Mesenteric fat pad (tissue), 1 donor: Measurements from ENCODE around the gene RABGAP1L. TPM values are rescaled to one million over a fixed set of nuclear protein-coding genes. Genes with fewer than 3 reads are reported as not detected.

Source experiments
- DNase-seq: peaks from one replicate; pipeline ENCODE4 v3.0.0-alpha.2; 2020; ENCODE audit warnings: low spot score
- total RNA-seq: library from RNA; stranded (reverse); fragmentation: NEBNext Ultra II Directional; extraction: Animal tissue kit (Norgen Biotek cat#: 25700); gene quantifications from one replicate; pipeline ENCODE4 v1.2.1, GENCODE V29; 2021
- donor health status: DM: yes; HTN: yes; CAD: no.

Gene RABGAP1L
- total RNA-seq, 1 donor from 2014 or later: 38.0 TPM

- no peak for DNase-seq
These were observed 752.9 kb downstream of the RABGAP1L start for GRCh38 chr1:174912264-174912663.

DNA sequence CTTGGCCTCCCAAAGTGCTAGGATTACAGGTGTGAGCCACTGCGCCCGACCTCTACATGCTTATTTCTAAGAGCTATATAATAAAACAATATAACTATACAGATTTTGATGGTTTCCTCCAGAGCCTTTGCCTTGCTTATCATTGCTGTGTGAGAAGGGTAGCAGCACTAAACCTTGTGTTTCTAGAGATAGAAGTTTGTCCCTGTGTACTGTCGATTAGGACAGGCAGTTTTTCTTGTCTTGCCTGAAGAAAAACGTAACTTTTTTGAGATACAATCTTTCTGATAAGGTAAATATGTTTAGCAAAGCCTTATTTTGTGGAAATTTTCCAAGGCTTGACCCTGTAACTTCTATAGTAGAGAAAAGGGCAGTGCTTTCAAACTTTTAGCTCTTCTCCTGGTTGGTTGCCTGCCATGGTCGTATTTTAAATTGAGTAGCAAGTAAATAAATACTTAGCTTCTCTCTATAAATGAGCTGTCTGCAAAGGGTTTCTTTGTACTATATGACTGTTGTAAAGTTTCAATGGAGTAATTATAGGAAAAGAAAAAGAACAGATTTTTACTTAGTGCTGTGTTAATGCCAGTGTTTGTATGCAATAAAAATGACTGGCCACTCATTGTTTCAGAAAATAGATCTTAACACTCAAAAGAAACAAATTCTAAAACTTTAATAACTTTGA lies 754.0 kb downstream of the RABGAP1L start:
- DNase-seq: no peak

DNA sequence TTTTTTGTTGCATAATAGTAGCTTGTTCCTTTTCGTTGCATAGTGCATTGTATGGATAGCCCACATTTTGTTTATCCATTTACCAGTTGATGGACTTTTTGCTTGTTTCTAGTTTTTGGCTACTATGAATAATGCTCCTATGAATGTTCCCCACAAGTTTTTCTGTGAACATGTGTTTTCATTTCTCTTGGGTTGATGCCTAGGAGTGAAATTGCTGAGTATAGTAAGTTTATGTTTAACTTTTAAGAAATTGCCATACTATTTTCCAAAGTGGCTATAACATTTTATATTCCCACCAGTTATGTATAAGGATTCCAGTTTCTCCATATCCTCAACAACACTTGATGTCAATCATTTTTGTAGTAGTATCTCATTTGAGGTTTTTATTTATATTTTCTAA lies 755.7 kb downstream of the RABGAP1L start:
- no peak for DNase-seq

DNA sequence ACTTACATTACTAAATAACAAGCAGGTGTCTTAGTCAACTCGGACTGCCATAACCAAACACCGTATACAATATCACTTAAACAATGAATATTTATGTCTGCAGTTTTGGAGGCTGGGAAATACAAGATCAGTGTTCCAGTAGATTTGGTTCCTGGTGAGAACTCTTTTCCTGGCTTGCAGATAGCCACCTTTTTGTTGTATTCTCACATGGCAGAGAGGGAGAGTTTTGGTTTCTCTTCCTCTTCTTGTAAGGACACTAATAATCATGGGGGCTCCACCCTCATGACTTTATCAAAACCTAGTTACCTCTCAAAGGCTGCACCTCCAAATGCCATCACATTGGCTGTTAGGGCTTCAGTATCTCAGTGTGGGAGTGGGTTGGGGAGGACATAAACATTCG lies 757.5 kb downstream of the RABGAP1L start:
- no peak for DNase-seq

- DNase-seq: no peak
These were observed 760.8 kb downstream of the RABGAP1L start for GRCh38 chr1:174920093-174920492.

GRCh38 chr1:174922121-174922520 lies 762.8 kb downstream of the RABGAP1L start:
- no peak for DNase-seq

DNA sequence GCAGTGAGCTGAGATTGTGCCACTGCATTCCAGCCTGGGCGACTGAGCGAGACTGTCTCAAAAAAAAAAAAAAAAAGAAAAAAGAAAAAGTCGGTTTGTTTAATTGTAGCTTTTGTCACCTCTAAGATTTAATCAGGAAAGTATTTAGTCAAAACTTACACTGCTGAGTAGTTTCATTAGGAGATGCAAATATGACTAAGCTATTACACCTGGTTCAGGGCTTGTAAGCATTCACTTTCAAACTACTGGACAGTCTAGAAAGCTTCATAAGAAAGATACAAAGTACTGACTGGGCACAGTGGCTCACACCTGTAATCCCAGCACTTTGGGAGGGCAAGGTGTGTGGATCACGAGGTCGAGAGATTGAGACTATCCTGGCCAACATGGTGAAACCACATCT lies 764.5 kb downstream of the RABGAP1L start:
- DNase-seq: no peak

DNA sequence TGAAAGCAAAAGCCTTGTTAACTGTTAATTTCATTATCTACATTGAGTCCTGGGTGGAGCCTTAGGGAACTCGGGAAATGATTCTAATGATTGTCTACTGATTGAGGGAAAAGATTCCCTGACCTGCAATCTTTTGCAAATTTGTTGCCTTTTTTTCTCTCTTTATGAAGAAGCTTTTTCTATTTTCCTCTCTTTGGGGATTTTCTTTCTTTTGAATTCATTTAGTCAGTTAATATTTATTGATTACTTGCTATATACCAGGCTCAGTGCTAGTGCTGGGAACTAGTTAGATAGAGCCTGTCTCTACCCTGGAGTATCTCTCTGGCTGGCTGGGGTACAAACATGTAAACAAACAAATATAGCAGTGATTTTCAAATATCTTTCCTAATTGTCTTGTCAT lies 769.2 kb downstream of the RABGAP1L start:
- no peak for DNase-seq

DNA sequence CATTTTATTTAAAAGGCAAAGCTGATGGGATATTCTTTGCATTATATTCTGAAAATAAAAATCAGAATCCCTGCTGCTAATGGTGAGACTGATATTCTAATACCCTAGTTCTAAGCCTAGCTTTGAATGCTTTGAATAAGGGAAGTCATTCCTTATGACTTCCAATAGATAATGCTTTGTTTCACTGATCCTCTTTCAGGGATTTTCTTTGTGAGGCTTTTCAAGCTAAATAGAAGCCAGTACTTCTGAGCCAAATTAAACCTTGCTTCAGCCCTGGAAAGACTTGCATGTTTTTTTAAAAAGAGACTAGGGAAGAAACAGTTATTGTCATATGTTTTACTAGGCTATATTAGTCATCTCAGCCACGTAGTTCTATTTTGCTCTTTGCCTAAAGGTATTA lies 771.9 kb downstream of the RABGAP1L start:
- DNase-seq: no peak

DNA sequence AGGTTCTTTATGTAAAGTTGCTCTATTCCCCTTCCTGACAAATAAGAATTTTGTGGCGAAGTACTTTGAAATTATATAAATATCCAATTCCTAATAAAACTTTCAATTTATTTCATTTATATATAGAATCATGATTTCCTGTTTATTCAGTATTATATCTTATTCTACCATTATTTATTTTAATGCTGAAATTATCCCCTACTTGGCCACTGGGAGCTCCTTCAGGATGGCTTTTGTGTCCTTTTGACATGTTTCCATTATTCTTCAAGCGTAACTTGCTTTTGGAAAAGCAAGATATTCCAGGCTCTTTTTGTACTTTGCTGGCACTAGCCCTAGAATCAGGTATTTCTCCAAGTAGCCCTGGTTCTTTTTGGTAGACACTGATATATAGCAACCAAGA lies 773.3 kb downstream of the RABGAP1L start:
- DNase-seq: no peak

GRCh38 chr1:174935961-174936727 lies 776.8 kb downstream of the RABGAP1L start:
- no peak for DNase-seq

GRCh38 chr1:174938281-174939007 lies 779.1 kb downstream of the RABGAP1L start:
- no peak for DNase-seq

GRCh38 chr1:174939775-174940545 lies 780.6 kb downstream of the RABGAP1L start:
- DNase-seq: no peak

DNA sequence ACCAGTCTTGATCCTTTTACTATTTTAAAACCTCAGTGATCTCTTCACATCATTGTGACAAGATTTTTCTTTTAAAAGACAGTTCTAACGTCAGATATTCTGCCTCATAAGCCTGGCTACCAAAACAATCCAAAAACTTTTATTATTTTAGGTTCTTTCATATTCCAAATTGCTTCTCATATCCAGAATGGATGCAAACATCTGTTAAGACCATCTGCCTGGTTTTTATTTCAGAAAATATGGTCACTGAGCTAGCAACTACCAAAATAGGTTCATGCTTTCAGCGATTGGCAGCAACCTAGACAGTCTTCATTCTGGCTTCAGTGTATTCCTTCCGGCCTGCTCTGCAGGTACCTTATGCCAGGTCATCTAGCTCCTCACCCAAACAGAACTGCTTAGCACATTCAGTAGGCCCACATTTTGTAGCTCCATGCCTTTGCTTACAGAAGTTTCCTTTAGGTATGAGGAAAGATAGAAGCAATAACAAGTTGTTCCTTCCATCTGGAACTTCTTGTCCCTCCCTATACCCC lies 781.4 kb downstream of the RABGAP1L start:
- no peak for DNase-seq

DNA sequence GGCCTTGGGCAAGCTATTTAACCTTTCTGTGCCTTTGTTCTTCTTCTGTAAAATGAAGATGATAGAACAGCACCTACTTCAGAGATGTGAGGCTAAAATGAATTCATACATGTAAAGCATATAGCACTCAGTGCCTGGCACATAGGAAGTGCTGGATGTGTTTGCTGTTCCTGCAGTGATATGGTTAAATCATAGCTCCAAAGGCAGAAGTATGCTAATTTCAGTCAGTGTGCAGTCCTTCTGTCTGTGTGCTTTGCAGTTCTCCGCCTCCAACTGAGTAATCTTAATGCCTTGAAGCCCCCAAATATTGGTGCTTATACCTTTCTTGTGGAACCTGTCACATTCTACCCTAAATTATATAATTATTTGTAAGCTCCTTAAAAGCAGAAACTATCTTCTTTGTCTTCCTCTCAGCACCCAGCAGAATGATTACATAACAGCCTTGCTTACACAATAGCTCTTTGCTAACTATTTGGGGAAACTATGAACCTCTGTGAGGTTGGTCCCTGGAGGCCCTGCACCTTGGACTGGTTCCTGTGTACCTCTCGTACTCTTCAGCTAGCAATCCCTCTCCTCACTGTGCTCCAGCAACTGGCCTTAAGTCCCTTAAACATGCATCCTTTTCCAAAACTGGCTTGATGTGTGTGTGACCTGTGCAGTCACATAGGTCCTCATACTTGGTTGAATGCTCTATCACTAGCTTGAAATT lies 783.4 kb downstream of the RABGAP1L start:
- DNase-seq: no peak

- DNase-seq: no peak
These were observed 786.7 kb downstream of the RABGAP1L start for GRCh38 chr1:174946031-174946430.

DNA sequence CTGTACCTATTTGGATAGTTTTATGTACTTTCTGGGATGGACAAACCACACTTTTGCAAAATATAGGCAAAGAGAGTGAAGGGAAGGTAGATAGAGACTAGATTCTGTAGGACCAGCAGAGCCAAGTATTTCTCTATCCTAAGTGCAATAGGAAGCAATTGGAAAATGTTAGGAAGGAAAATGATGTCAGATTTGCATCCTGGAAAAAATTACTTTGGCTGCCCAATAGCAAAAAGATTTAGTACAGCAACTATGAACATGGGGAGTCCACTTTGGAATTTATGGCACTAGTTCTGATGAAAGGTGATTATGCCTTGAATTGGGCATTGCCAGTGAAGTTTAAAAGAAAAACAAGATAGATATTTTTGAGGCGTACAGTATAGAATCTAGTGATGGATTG lies 789.7 kb downstream of the RABGAP1L start:
- no peak for DNase-seq

GRCh38 chr1:174949645-174950044 lies 790.3 kb downstream of the RABGAP1L start:
- no peak for DNase-seq

GRCh38 chr1:174953285-174954072 lies 794.2 kb downstream of the RABGAP1L start:
- no peak for DNase-seq

DNA sequence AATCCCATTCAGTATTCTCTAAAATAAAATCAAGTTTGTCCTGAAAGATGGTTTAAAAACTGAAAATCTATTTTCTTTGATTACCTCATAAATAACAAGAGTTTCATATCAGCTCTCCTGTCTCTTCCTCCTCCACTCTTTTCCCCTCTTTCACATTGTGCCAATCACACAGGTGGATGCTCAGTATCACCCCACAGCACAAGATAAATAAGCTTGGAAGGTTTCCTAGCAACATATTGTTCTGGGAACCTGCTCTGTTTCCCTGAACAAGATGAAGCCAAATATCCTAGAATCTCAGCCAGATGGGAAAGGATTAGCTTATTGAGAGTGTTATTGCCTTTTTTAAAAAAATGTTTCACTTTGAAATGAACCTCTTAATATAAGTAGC lies 794.7 kb downstream of the RABGAP1L start:
- DNase-seq: no peak
